Subcutaneous adipose tissue (tissue), 4 donors: ENCODE results near the gene PTMA. TPM values are rescaled to one million over a fixed set of nuclear protein-coding genes. Genes with fewer than 3 reads are reported as not detected.

Experiments used
- total RNA-seq, 4 donors: library from RNA; depleted of rRNA; stranded (reverse); fragments of >200 nt; gene quantifications; one replicate each; pipeline ENCODE4 v1.1.0, GENCODE V29; 2016
- TF ChIP-seq, protein P1 (sequence below): fragments of 450-650 bp; IDR thresholded peaks from one replicate; pipeline ENCODE4 v1.5.1; 2016; ENCODE audit warnings: low read depth, mild to moderate bottlenecking, control low read depth, antibody characterized with exemption, moderate library complexity

Gene PTMA
- total RNA-seq, 4 donors from 2014 or later: 435 to 772 (median 535) TPM

DNA sequence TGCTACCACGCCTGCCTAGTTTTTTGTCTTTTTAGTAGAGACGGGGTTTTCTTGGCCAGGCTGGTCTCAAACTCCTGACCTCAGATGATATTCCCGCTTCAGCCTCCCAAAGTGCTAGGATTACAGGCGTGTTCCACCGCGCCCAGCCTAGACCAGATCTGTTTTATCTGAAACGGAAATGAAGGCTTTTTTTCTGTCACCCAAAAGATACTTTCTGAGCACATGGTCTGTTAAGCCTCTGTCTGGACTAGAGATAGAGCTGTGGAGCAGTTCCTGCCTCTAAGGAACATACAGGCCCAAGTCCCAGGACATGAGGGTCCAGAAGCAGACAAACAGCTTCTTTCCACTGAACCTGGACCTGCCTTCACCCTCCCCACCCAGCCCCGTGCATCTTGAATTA lies 43.6 kb upstream of the PTMA start:
- TF ChIP-seq, protein P1, sequence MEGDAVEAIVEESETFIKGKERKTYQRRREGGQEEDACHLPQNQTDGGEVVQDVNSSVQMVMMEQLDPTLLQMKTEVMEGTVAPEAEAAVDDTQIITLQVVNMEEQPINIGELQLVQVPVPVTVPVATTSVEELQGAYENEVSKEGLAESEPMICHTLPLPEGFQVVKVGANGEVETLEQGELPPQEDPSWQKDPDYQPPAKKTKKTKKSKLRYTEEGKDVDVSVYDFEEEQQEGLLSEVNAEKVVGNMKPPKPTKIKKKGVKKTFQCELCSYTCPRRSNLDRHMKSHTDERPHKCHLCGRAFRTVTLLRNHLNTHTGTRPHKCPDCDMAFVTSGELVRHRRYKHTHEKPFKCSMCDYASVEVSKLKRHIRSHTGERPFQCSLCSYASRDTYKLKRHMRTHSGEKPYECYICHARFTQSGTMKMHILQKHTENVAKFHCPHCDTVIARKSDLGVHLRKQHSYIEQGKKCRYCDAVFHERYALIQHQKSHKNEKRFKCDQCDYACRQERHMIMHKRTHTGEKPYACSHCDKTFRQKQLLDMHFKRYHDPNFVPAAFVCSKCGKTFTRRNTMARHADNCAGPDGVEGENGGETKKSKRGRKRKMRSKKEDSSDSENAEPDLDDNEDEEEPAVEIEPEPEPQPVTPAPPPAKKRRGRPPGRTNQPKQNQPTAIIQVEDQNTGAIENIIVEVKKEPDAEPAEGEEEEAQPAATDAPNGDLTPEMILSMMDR: no peak

DNA sequence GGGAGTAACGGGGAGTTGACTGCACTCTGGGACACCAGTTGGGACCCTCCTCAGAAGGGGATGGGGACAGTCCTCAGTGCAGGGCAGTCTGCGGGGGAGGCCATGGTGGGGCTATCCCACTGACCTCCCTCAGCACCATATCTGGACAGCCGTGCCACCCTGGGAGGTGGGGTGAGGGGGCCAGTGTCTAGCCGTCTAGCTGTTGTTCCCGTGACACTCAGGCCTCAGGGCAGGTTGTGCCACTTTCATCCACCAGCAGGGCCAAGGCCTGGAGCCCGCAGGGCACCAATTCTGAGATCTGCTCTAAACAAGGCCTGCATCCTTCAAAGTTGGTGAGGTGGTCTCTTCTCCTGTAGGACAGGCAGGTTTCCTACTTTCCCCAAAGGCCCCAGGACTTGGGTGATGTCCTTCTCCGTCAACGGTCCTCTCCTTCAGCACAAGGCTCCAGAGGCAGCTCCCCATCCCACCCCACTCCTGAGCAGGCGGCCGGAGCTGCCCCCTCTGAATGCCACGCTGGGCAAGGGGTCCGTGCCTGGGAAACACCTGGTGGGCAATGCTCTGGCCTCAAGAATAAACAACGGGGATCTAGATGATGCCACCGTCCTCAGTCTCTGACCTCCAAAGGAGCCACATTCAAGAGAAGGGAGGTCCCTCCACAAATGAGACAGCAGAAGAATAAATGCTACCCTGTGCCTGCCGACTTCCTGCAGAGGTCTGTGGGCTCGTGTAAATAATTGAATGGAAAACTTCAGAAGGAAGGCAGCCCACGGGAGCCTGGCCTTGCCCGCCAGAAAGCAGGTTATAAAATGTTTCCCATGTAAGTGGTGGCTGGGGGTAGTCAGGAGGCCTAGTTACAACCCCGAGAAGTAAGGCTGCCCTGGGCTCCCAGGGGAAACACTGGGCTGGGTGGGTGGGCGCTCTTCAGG lies 42.8 kb upstream of the PTMA start:
- TF ChIP-seq, protein P1: no peak

DNA sequence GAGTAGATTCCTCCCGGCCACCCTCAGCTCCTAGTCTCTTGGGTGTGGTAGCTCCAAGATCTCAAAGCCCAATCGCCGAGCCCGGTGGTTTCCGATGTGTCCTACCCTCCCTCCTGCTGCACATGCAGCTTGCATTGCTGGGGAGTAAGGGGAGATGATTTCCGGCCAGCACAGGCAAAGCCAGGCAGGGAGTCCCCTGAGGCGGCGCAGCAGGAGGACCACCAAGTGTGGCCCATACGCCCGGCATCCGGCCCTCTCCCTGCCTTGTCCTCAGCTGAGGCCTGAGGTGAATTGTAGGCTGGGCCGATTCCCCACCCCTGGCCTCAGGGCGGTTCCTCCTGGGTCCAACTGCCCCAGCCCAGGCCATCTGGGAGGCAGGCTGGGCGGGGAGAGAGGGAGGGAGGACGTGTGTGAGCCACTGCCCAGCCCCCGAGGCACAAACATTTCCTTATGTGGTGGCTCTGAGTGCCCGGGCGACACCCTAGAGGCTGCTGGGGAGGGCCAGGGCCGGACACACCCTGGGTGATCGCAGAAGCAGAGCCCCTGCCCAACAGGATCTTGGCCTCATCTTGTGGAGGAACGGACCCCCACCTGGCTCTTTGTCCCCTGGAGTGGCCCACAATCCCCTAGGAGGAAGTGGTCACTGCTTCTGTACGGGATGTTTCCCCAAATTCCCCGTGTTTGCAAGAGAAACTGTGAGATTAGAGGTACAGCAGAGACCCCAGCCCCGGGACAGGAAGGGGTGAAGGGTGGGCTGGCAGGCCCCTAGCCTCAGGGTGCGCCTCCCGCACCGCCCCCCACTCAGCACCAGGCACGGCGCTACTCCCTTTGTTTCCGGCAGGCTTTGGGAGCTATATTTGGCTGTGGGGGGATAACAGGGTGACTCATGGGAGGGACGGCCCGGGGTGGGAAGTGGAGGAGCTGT lies 41.9 kb upstream of the PTMA start:
- TF ChIP-seq, protein P1: no peak

DNA sequence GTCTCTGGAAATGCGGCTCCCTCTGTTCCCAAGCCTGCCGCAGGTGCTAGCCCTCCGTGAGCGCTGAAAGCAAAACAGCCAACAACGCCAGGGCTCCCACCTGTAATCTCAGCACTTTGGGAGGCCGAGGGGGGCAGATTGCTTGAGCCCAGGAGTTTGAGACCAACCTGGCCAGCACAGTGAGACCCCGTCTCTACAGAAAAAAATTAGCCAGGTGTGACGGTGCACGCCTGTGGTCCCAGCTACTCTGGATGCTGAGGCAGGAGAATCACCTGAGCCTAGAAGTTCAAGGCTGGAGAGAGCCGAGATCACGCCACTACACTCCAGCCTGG lies 41.3 kb upstream of the PTMA start:
- TF ChIP-seq, protein P1: no peak

DNA sequence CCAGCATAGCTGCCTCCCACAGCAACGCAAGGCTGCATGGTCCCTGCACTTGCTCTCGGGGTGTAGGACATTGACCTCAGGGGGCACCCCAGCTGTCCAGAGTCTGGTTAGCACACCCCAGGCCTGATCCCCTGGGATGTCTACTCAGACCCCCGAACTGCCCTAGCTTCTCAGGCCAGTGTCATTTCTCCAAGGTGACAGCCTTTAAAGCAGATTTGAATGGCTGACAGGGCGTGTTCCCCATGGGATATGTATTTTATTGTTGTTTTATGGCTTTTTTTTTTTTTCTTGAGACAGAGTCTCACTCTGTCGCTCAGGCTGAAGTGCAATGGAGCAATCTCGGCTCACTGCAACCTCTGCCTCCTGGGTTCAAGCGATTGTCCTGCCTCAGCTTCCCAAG lies 40.8 kb upstream of the PTMA start:
- TF ChIP-seq, protein P1: no peak

DNA sequence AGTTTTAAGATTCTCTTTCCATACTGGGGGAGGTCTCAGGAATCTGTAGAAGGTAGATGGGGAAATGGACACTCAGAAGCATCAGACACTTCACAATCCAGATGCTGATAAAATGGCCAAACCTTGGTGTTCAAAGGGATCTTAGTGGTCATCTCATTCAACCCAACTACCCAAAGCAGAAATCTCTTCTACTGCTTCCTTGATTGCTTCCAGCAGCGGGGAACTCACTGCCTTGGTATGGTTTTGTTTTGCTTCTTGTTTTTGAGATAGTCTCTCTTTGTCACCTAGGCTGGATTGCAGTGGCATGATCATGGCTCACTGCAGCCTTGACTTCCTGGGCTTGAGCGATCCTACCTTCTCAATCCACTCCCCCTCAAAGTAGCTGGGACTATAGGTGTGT lies 39.3 kb upstream of the PTMA start:
- TF ChIP-seq, protein P1: no peak
